GM19438 (cell line): ENCODE measurements around the gene DUSP28.
"Not testable (repeated sequence)": the region's sequence is repeated elsewhere in the genome, so short reads cannot be mapped to it uniquely, and the experiment has no call there.

Experiments used
- ATAC-seq: cut with Tn5 transposase; IDR thresholded peaks from one replicate; pipeline ENCODE4 v1.9.1; 2021; ENCODE audit warnings: low read depth; ENCODE audit not compliant: unreplicated experiment

Gene DUSP28, protein sequence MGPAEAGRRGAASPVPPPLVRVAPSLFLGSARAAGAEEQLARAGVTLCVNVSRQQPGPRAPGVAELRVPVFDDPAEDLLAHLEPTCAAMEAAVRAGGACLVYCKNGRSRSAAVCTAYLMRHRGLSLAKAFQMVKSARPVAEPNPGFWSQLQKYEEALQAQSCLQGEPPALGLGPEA

DNA sequence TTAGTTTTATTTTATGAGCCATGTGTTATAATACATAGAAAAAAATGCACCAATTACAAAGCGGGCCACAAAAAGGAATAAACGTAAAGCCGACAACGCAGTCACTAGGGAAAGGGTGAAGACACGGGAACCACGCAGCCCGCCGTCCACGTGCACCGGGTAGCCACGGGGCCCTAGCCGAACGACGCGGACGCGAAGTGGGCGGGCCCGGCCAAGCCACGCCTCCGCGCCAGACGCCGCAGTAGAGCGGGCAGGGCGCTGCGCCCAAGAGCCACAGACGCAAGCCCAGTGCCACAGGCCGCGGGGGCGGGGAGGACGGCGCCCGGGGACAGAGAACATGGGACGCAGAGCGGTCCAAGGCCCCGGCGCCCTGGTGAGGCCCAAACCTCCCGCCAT is at the start of gene DUSP28:
TSS of gene DUSP28 (plus strand) at position 274 of the 396 bp plus-strand sequence. CDS start 328 bp downstream, outside the sequence.
- ATAC-seq: peak; percentile 52

DNA sequence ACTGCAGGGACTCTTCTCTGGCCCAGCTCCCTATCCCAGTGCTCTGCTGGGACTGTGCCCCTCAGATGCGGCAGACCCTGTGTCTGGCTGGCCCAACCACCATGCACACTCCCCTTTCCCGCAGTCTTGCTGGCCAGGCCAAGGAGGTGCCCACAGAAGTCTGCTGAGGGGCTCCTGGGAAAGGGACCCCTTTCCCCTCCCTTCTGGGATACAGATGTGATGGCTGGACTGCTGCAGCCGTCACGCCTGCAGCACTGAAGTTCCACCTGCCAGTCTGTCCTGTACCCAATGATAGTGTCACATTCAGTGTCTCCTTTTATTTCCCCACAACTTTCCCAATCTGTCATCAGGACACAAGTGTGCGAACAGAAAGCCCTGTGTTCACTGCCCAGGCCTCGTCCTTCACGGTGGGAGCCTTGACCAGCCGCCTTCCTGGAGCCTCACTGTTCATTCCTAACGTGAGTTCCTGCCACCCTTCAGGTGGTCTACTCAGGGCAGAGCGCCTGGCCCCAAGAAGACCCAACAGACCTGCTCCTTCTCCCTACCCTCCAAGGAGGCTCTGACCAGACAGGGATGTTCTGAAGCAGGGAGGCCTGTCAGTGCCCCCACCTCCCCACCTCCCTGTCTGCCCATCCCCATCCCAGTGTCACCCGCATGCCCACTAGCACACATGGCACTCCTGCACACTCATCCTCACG is 49.5 kb upstream of the DUSP28 start:
- ATAC-seq: no peak

DNA sequence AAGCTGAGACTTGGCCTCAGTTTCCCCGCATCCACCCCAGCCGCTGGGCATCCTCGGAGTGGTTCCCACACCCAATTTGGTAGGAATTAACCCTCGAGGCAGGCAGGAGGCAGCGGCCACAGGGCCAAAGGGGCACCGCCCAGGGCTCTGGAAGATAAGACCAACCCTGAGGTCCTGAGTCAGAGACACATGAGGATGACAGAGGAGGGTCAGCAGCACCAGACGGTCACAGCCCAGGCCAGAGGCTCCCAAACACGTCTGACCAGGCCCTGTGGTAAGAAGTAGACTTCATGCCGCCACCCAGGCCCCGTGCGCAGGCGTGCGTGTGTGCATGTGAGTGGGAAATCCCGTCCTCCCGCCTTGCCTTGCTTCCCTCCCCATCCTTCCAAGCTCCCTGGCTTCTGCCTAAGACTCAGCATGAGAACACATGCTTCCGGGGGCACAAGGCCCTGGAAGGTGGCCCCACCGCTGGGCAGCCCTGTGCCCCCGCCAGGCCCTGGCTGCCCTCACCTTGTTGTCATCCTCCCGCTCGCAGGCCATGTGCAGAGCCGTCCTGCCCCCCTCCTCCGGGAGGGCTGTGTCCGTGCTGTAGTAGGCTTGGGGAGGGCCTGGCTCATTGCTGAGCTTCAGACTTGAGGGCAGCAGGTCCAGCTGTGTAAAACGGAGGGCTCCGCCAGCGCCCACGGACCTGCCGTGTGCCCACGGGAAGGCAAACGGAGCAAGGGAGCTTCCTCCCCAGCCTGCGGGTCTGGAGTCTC is 48.6 kb upstream of the DUSP28 start:
- no peak for ATAC-seq

DNA sequence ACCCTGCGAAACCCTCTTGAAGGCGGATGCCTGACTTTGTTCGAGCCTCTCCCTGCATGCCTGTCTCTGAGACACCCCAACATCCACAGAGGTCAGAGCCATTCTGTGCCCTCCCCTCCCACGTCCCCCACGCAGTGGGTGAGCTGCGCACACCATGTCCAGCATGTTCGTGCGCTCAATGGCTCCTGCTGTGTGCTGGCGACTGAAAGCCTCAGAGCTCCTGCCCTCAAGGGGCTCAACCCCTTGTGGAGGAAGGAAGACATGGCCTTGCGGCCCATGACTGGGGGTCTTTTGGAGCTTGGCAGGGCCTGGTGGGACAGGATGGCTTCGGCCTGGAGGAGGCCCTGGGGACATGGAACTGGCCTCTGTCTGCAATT is 48.1 kb upstream of the DUSP28 start:
- no peak for ATAC-seq

- no peak for ATAC-seq
Measured at GRCh38 chr2:240512666-240513535, 47.3 kb upstream of the DUSP28 start.

- ATAC-seq: peak; percentile 83
Measured at GRCh38 chr2:240513549-240514287, 46.4 kb upstream of the DUSP28 start.

- ATAC-seq: no peak
Measured at GRCh38 chr2:240514631-240515030, 45.5 kb upstream of the DUSP28 start.

DNA sequence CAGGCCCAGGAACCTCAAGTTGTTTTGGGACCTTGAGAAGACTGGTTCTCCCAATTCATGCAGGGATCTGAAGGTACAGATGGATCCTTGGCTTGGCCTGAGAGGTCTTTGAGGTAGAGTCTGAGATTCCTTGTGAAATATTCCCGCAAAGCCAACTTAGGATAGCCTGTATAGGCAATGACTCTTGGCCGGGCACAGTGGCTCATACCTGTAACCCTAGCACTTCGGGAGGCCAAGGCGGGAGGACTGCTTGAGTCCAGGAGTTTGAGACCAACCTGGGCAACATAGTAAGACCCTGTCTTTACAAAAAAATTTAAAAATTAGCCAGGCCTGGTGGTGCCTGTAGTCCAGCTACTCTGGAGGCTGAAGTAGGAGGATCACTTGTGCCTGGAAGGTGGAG is 42.8 kb upstream of the DUSP28 start:
- ATAC-seq: no peak

- ATAC-seq: no peak
Measured at GRCh38 chr2:240518981-240519380, 41.2 kb upstream of the DUSP28 start.

DNA sequence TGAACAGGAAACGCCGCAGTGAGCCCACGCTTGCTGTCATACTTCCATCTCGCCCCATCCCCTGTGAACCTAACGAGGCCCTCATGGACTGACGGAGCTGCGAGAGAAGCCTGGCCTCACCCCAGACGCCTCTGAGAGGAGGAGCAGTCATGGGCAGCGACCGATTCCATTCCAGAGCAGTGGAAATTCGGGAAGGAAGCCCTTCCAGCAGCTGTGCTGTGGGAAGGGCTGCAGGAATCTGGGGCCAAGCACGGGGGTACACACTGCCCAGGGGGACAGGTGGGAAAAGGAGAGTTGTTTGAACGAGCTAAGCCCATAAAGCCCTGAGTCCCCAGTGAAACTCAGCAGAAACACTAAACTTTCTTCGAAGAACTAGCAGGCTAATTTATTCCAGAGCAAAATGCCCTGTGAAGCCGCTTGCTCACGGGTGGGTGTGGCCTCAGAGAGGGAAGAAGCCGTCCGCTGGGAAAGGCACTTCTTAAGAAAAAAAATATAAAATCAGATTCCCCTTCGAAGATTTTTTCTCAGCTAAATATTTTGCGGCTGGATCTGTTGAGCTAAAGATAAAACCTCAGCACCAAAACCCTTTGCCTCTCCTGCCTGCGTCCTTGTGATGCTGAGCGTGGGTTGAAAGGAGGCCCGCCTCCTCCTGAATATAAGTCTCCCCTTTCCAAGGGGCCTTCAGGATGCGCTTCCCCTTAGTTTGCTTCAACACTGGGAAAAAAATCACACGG is 40.6 kb upstream of the DUSP28 start:
- ATAC-seq: no peak

GRCh38 chr2:240520130-240520973 is 39.8 kb upstream of the DUSP28 start:
- no peak for ATAC-seq

DNA sequence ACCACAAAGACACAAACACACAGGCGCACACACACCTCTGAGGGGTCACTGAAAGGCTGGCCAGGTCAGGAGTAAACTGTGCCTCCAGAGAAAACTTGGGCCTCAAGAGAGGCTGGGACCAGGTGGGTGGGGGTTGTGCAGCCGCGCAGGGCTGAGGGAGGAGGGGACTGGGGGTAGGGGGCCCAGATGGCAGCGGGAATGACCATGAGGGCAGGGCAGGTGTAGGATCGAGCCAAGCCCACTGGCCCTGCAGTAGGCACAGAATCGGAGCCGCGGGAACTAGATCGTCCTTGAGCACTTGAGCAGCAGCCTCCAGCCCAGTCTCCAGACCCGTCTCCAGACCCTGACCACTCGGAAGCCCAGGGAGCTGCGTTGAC is 39.2 kb upstream of the DUSP28 start:
- no peak for ATAC-seq

DNA sequence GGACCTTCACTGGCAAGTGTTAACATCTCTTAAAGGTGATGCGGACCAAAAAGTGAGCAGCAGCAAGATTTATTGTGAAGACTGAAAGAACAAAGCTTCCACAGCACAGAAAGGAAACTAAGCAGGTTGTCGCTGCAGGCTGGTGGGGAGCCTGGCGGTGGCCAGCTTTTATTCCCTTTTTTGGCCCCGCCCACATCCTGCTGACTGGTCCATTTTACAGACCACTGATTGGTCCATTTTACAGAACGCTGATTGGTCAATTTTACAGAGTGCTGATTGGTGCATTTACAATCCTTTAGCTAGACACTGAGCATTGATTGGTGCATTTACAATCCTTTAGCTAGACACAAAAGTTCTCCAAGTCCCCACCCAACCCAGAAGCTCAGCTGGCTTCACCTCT is 38.3 kb upstream of the DUSP28 start:
- not testable (repeated sequence) for ATAC-seq

DNA sequence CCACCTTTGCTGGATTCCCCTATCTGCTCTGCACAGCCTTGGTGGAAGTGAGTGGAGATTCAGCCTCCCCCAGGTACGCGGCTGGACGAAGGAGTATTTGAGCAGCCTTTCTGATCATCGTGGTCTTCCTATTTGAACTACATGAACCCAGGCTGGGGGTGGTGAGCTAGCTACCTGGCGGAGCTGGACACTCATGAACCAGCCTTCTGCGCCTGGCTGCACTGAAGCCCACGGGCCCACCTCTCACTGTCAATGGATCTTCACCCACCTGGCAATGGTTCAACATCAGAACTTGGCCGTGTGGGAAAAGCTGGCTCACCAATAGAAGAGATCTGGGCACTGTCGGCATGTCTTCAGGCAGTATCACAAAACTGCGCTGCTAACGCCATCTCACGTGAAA is 37.8 kb upstream of the DUSP28 start:
- ATAC-seq: no peak

GRCh38 chr2:240523451-240524281 is 36.5 kb upstream of the DUSP28 start:
- ATAC-seq: no peak

- ATAC-seq: no peak
Measured at GRCh38 chr2:240524963-240525718, 35.0 kb upstream of the DUSP28 start.

DNA sequence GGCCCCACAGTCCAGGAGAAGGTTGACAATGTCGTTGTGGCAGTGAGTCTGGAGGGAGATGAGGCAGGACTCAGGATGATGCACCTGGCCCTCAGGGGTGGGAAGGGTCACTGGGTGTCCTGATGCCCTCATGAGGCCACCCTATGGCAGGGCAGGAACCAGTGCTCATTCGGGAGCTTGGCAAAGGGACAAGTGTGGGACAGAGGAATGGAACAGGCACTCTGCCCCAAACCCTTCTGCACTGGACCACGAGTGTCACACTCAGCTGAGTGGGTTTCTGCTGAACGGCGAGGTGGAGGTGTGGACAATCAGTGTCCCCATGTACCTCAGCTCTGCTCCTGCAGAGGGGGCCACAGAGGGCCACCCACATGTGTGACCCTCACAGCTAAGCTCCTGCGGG is 34.4 kb upstream of the DUSP28 start:
- ATAC-seq: no peak
